Hepatocyte (in vitro differentiated cells): ENCODE results near the gene RAP1B. TPM values are rescaled to one million over a fixed set of nuclear protein-coding genes. Genes with fewer than 3 reads are reported as not detected.

Source experiments
- DNase-seq: peaks from one replicate; pipeline ENCODE4 v3.0.0-alpha.2; 2016; ENCODE audit warnings: low spot score
- H2AFZ ChIP-seq: fragments of 200-600 bp; sonication (generic); 2 replicates; pipeline ENCODE4 v1.6.0; 2016; ENCODE audit warnings: antibody characterized with exemption, mild to moderate bottlenecking
- H3K27ac ChIP-seq: fragments of 200-600 bp; sonication (generic); 2 replicates; pipeline ENCODE4 v1.5.1; 2016; ENCODE audit warnings: mild to moderate bottlenecking
- H3K27me3 ChIP-seq: fragments of 200-600 bp; sonication (generic); 2 replicates; pipeline ENCODE4 v1.6.1; 2016
- H3K36me3 ChIP-seq: fragments of 200-600 bp; sonication (generic); replicated peaks from 2 replicates; pipeline ENCODE4 v1.5.1; 2016; ENCODE audit warnings: low read depth; ENCODE audit not compliant: insufficient read depth
- H3K4me1 ChIP-seq: fragments of 200-600 bp; sonication (generic); 2 replicates; pipeline ENCODE4 v1.5.1; 2016; ENCODE audit warnings: mild to moderate bottlenecking, moderate library complexity; ENCODE audit not compliant: insufficient read depth
- H3K4me2 ChIP-seq: fragments of 200-600 bp; sonication (generic); 2 replicates; pipeline ENCODE4 v1.6.0; 2016
- H3K4me3 ChIP-seq: fragments of 200-600 bp; sonication (generic); 2 replicates; pipeline ENCODE4 v1.5.1; 2016; ENCODE audit warnings: mild to moderate bottlenecking
- H3K79me2 ChIP-seq: fragments of 200-600 bp; sonication (generic); 2 replicates; pipeline ENCODE4 v1.6.0; 2017; ENCODE audit warnings: mild to moderate bottlenecking
- H3K9me2 ChIP-seq: fragments of 200-600 bp; sonication (generic); replicated peaks from 2 replicates; pipeline ENCODE4 v1.6.0; 2017; ENCODE audit warnings: mild to moderate bottlenecking; ENCODE audit not compliant: insufficient read depth
- H3K9me3 ChIP-seq: fragments of 200-600 bp; sonication (generic); 2 replicates; pipeline ENCODE4 v1.5.1; 2016; ENCODE audit warnings: low read depth, mild to moderate bottlenecking
- H4K20me1 ChIP-seq: fragments of 200-600 bp; sonication (generic); 2 replicates; pipeline ENCODE4 v1.6.0; 2016; ENCODE audit warnings: mild to moderate bottlenecking; ENCODE audit not compliant: insufficient read depth, poor library complexity, severe bottlenecking
- CTCF ChIP-seq: fragments of 200-600 bp; sonication (generic); IDR thresholded peaks from 2 replicates; pipeline ENCODE4 v1.5.1; 2016; ENCODE audit warnings: antibody characterized with exemption, mild to moderate bottlenecking; ENCODE audit not compliant: poor library complexity
- EZH2 ChIP-seq: fragments of 200-600 bp; sonication (generic); IDR thresholded peaks from 2 replicates; pipeline ENCODE4 v1.6.1; 2016; ENCODE audit warnings: antibody characterized with exemption, mild to moderate bottlenecking, borderline replicate concordance
- EZH2phosphoT487 ChIP-seq: fragments of 200-600 bp; sonication (generic); IDR thresholded peaks from one replicate; pipeline ENCODE4 v1.6.1; 2018; ENCODE audit warnings: antibody characterized with exemption, mild to moderate bottlenecking, low read depth, moderate library complexity; ENCODE audit not compliant: unreplicated experiment, severe bottlenecking
- whole genome bisulfite sequencing: methylation state at CpG from one replicate; pipeline ENCODE4 v1.1.6; 2016; ENCODE audit warnings: low lambda C conversion rate; ENCODE audit errors: missing lambda C conversion rate; 5-methylcytosine and 5-hydroxymethylcytosine counted together
- polyA plus RNA-seq: library from polyadenylated mRNA; unstranded; fragments of >200 nt; fragmentation: Nextera tagmentation; extraction: Ambion mirVana; gene quantifications from 2 replicates; pipeline ENCODE4 v1.2.1, GENCODE V29; 2016
- total RNA-seq: library from RNA; depleted of rRNA; stranded (reverse); fragments of >200 nt; gene quantifications from 2 replicates; pipeline ENCODE4 v1.2.3, GENCODE V29; 2014

RAP1B gene
- total and polyA plus RNA-seq, 2 experiments from 2014 or later, result 179 to 257 TPM

GRCh38 chr12:68628698-68629097 is 18.0 kb downstream of the RAP1B start:
- no peaks in the 10 kb centered on the region for H3K9me3 ChIP-seq
- no peak overlapping the region for H3K4me3 ChIP-seq
- H3K79me2 ChIP-seq, result peaks cover 100% of the 10 kb centered on the region
- H3K4me1 ChIP-seq, result no peaks in the 10 kb centered on the region
- H3K4me2 ChIP-seq, result no peak overlapping the region
- no peaks in the 10 kb centered on the region for H3K36me3 ChIP-seq
- no peaks in the 10 kb centered on the region for H3K27me3 ChIP-seq
- no peak for TF ChIP-seq EZH2
- TF ChIP-seq CTCF, result no peak
- no peak for TF ChIP-seq EZH2phosphoT487
- H2AFZ ChIP-seq, result no peak overlapping the region
- no peak overlapping the region for H3K27ac ChIP-seq
- no peak for DNase-seq
- no peaks in the 10 kb centered on the region for H3K9me2 ChIP-seq
- peaks cover 99% of the 10 kb centered on the region for H4K20me1 ChIP-seq

- TF ChIP-seq CTCF, result no peak
- TF ChIP-seq EZH2phosphoT487, result no peak
- TF ChIP-seq EZH2, result no peak
- Histone ChIP-seq H3K27ac (no peak overlapping the region), H3K27me3 (no peaks in the 10 kb centered on the region), H3K9me2 (no peaks in the 10 kb centered on the region), H2AFZ (no peak overlapping the region), H3K4me3 (no peak overlapping the region), H4K20me1 (peaks cover 99% of the 10 kb centered on the region), H3K79me2 (peaks cover 100% of the 10 kb centered on the region), H3K36me3 (peaks cover 2% of the 10 kb centered on the region), H3K4me1 (no peaks in the 10 kb centered on the region), H3K4me2 (no peak overlapping the region), H3K9me3 (no peaks in the 10 kb centered on the region)
- no peak for DNase-seq
Measured at GRCh38 chr12:68630050-68630449, 19.4 kb downstream of the RAP1B start.

- no peak for DNase-seq
- Histone ChIP-seq H3K9me3 (no peaks in the 10 kb centered on the region), H2AFZ (no peak overlapping the region), H3K27ac (no peak overlapping the region), H3K4me2 (no peak overlapping the region), H3K4me3 (no peak overlapping the region), H3K4me1 (no peaks in the 10 kb centered on the region), H3K27me3 (no peaks in the 10 kb centered on the region), H3K9me2 (no peaks in the 10 kb centered on the region), H4K20me1 (peaks cover 99% of the 10 kb centered on the region), H3K36me3 (peaks cover 2% of the 10 kb centered on the region), H3K79me2 (peaks cover 100% of the 10 kb centered on the region)
- WGBS, result 97% methylated on average over 7 of the region's 7 CpGs
- TF ChIP-seq CTCF (no peak), EZH2phosphoT487 (no peak), EZH2 (no peak)
Measured at GRCh38 chr12:68630598-68630997, 19.9 kb downstream of the RAP1B start.

- TF ChIP-seq CTCF (no peak), EZH2phosphoT487 (no peak)
- H3K4me3 ChIP-seq, result no peak overlapping the region
- peaks cover 2% of the 10 kb centered on the region for H3K36me3 ChIP-seq
- H2AFZ ChIP-seq, result no peak overlapping the region
- H3K9me3 ChIP-seq, result no peaks in the 10 kb centered on the region
- H4K20me1 ChIP-seq, result peaks cover 99% of the 10 kb centered on the region
- H3K4me1 ChIP-seq, result no peaks in the 10 kb centered on the region
- peaks cover 100% of the 10 kb centered on the region for H3K79me2 ChIP-seq
- no peak overlapping the region for H3K27ac ChIP-seq
- 92% methylated on average over 3 of the region's 3 CpGs for WGBS
- H3K27me3 ChIP-seq, result no peaks in the 10 kb centered on the region
- DNase-seq, result no peak
- no peaks in the 10 kb centered on the region for H3K9me2 ChIP-seq
- no peak overlapping the region for H3K4me2 ChIP-seq
Measured at GRCh38 chr12:68631227-68631626, 20.5 kb downstream of the RAP1B start.
